BE2C (cell line): Measurements from ENCODE around the gene KRT4.

Experiments
- DNase-seq: peaks from one replicate; pipeline ENCODE4 v3.0.0-alpha.2; 2020
- H3K27me3 ChIP-seq: fragments of 250-450 bp; sonication (Bioruptor Pico); 2 replicates; pipeline ENCODE4 v1.5.1; 2020; ENCODE audit warnings: mild to moderate bottlenecking
- H3K36me3 ChIP-seq: fragments of 250-450 bp; sonication (Bioruptor Pico); 2 replicates; pipeline ENCODE4 v1.5.1; 2020; ENCODE audit warnings: mild to moderate bottlenecking
- H3K4me1 ChIP-seq: fragments of 250-450 bp; sonication (Bioruptor Pico); 2 replicates; pipeline ENCODE4 v1.5.1; 2020
- H3K4me3 ChIP-seq: 2 replicates; pipeline ENCODE4 v1.5.1; 2011; ENCODE audit warnings: low read depth, low read length
- H3K9me3 ChIP-seq: fragments of 250-450 bp; sonication (Bioruptor Pico); 2 replicates; pipeline ENCODE4 v1.5.1; 2020
- CTCF ChIP-seq: IDR thresholded peaks from 2 replicates; pipeline ENCODE4 v1.5.1; 2012; ENCODE audit warnings: mild to moderate bottlenecking, low read depth, low read length

KRT4 gene

DNA sequence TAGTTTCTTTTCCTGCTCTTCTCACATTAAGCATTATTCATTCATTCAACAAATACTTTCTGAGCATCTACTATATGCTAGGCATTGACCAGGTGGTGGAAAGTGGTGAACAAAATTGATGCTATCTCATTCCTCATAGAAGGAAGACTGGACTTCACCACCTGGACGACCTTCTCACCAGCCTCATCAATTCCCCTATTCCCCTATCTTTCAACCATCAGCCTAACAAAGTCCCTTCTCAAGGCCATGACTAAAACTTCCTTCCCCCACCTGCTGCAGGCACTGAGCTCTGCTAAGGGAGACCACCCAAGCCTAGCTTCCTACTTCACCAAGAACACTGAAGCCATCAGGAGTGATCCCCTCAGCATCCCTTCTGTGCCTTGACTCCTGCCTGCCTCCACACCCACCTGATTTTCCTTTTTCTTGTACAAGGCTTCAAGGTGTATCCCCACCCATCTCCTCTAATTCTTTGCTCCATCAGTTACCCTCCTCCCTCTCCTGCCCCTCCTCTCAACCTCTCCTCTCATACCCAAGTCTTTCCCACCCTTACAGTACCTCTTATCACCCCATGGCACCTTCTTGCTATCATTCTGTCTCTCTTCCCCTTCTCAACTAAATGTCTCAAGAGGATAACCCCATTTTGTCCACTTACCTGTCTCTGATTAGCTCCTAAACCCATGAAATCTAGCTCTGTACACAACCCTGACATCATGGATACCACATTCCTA, 56.3 kb downstream of the KRT4 start:
- Histone ChIP-seq H3K27me3 (no peaks in the 10 kb centered on the region; the same call in 1 of the 2 replicates), H3K9me3 (no peaks in the 10 kb centered on the region), H3K36me3 (no peaks in the 10 kb centered on the region), H3K4me3 (no peak overlapping the region), H3K4me1 (no peaks in the 10 kb centered on the region)
- TF ChIP-seq CTCF = no peak
- DNase-seq = no peak
